K562 (cell line): ENCODE results near the gene HAND2. TPM values are rescaled to one million over a fixed set of nuclear protein-coding genes. Genes with fewer than 3 reads are reported as not detected.

ENCODE experiments used
- BMI1 ChIP-seq: fragments of 150-350 bp; IDR thresholded peaks from 2 replicates; pipeline ENCODE4 v1.6.1; 2014; ENCODE audit warnings: low read length
- E2F3 ChIP-seq: fragments of 250-450 bp; sonication (Bioruptor Pico); IDR thresholded peaks from 2 replicates; pipeline ENCODE4 v1.4.0; 2020; ENCODE audit warnings: mild to moderate bottlenecking
- ESRRB ChIP-seq: fragments of 250-450 bp; sonication (Bioruptor Pico); IDR thresholded peaks from 2 replicates; pipeline ENCODE4 v1.5.0; 2020; ENCODE audit warnings: mild to moderate bottlenecking, moderate library complexity, borderline replicate concordance
- ETV6 ChIP-seq, 3 experiments: fragments of 150-350 bp in 1 of 3; sonication (generic) in 1 of 3; formaldehyde crosslinking in 1 of 3; IDR thresholded peaks; 2 replicates each; pipeline versions ENCODE4 v1.6.1 to v1.8.0; 2014 to 2022; ENCODE audit warnings: borderline replicate concordance in 2 of 3, low read depth in 2 of 3, antibody characterized with exemption in 1 of 3, low read length in 1 of 3, mild to moderate bottlenecking in 1 of 3, missing genetic modification reagents in 1 of 3
- FOS ChIP-seq: IDR thresholded peaks from 3 replicates; pipeline ENCODE4 v1.6.1; 2011; ENCODE audit not compliant: insufficient read length; ENCODE audit errors: extremely low read depth
- FOXJ3 ChIP-seq: sonication (generic); formaldehyde crosslinking; IDR thresholded peaks from 2 replicates; pipeline ENCODE4 v1.4.0; 2020; ENCODE audit warnings: mild to moderate bottlenecking, missing genetic modification reagents
- HDAC1 ChIP-seq, 2 experiments: fragments of 450-650 bp; IDR thresholded peaks; 2 replicates each; pipeline ENCODE4 v1.6.1; 2016 to 2017; ENCODE audit warnings: inconsistent platforms in 1 of 2, mild to moderate bottlenecking in 1 of 2, moderate library complexity in 1 of 2
- HMGN3 ChIP-seq: IDR thresholded peaks from 2 replicates; pipeline ENCODE4 v1.6.1; 2011; ENCODE audit warnings: borderline replicate concordance, low read depth, mild to moderate bottlenecking, mixed read lengths, low read length; ENCODE audit not compliant: insufficient read length; ENCODE audit errors: extremely low read depth
- HOXB6 ChIP-seq: fragments of 250-450 bp; sonication (Bioruptor Pico); IDR thresholded peaks from 2 replicates; pipeline ENCODE4 v1.5.1; 2022; ENCODE audit warnings: mild to moderate bottlenecking, borderline replicate concordance
- KAT7 ChIP-seq: sonication (generic); formaldehyde crosslinking; IDR thresholded peaks from 2 replicates; pipeline ENCODE4 v1.8.0; 2022; ENCODE audit warnings: missing genetic modification reagents, mild to moderate bottlenecking, borderline replicate concordance
- MTF1 ChIP-seq: fragments of 250-450 bp; sonication (Bioruptor Pico); IDR thresholded peaks from 2 replicates; pipeline ENCODE4 v1.9.0; 2021; ENCODE audit warnings: moderate library complexity, mild to moderate bottlenecking, inconsistent platforms, borderline replicate concordance
- PML ChIP-seq: IDR thresholded peaks from 2 replicates; pipeline ENCODE4 v1.6.1; 2012; ENCODE audit warnings: low read length, inconsistent platforms
- POLR2A ChIP-seq: fragments of 450-650 bp; conservative IDR thresholded peaks from 2 replicates; pipeline ENCODE4 v1.6.1; 2016
- SREBF2 ChIP-seq: sonication (generic); formaldehyde crosslinking; IDR thresholded peaks from 2 replicates; pipeline ENCODE4 v1.4.0; 2020; ENCODE audit warnings: mild to moderate bottlenecking, missing genetic modification reagents
- SRSF9 ChIP-seq: fragments of 200-400 bp; formaldehyde crosslinking; IDR thresholded peaks from 2 replicates; pipeline ENCODE4 v1.6.1; 2017; ENCODE audit warnings: low read depth, low read length, borderline replicate concordance
- STAG1 ChIP-seq: sonication (generic); formaldehyde crosslinking; IDR thresholded peaks from 2 replicates; pipeline ENCODE4 v1.5.0; 2020; ENCODE audit warnings: missing genetic modification reagents, borderline replicate concordance
- TBL1XR1 ChIP-seq, 2 experiments: IDR thresholded peaks; 2 replicates each; pipeline ENCODE4 v1.6.1; 2012; ENCODE audit warnings: improper control_type of control experiment in 2 of 2, low read length in 2 of 2, mild to moderate bottlenecking in 1 of 2
- TFE3 ChIP-seq: fragments of 450-650 bp; formaldehyde crosslinking; IDR thresholded peaks from 2 replicates; pipeline ENCODE4 v1.4.0; 2020; ENCODE audit warnings: mild to moderate bottlenecking, mixed read lengths
- USF1 ChIP-seq: sonication (generic); formaldehyde crosslinking; IDR thresholded peaks from 2 replicates; pipeline ENCODE4 v1.9.0; 2022; ENCODE audit warnings: mild to moderate bottlenecking, missing genetic modification reagents
- ZBTB17 ChIP-seq: fragments of 450-650 bp; formaldehyde crosslinking; IDR thresholded peaks from 2 replicates; pipeline ENCODE4 v1.4.0; 2020; ENCODE audit warnings: mild to moderate bottlenecking
- ZBTB43 ChIP-seq: sonication (generic); formaldehyde crosslinking; IDR thresholded peaks from 2 replicates; pipeline ENCODE4 v1.8.0; 2023; ENCODE audit warnings: mild to moderate bottlenecking, missing genetic modification reagents
- ZBTB7A ChIP-seq: IDR thresholded peaks from 2 replicates; pipeline ENCODE4 v1.6.1; 2011; ENCODE audit warnings: low read depth, mild to moderate bottlenecking, low read length, moderate library complexity, borderline replicate concordance; ENCODE audit not compliant: control insufficient read depth
- ZFX ChIP-seq: sonication (generic); formaldehyde crosslinking; IDR thresholded peaks from 2 replicates; pipeline ENCODE4 v1.8.0; 2022; ENCODE audit warnings: mild to moderate bottlenecking, missing genetic modification reagents, moderate library complexity
- ZKSCAN3 ChIP-seq: fragments of 250-450 bp; sonication (Bioruptor Pico); IDR thresholded peaks from 2 replicates; pipeline ENCODE4 v1.4.0; 2020
- ZNF12 ChIP-seq: sonication (generic); formaldehyde crosslinking; IDR thresholded peaks from 2 replicates; pipeline ENCODE4 v1.4.0; 2020; ENCODE audit warnings: mild to moderate bottlenecking, missing genetic modification reagents
- ZNF311 ChIP-seq: fragments of 250-450 bp; sonication (Bioruptor Pico); IDR thresholded peaks from 2 replicates; pipeline ENCODE4 v1.4.0; 2020; ENCODE audit warnings: mild to moderate bottlenecking, moderate library complexity
- polyA plus RNA-seq, 8 experiments: library from polyadenylated mRNA; depleted of rRNA in 4 of 8; stranded (reverse) in 5 of 8; unstranded in 3 of 8; fragments of >200 nt; fragmentation: Nextera tagmentation in 2 of 8; fragmentation: Illumina TruSeq in 1 of 8; extraction: Ambion mirVana in 2 of 8; extraction: Trizol in 1 of 8; gene quantifications; 2 replicates each; pipeline versions ENCODE4 v1.2.1 to v1.2.3, GENCODE V29; 2011 to 2014; ENCODE audit warnings: inconsistent platforms in 1 of 8, missing spikeins in 1 of 8
- total RNA-seq, 7 experiments: library from RNA; depleted of rRNA in 6 of 7; stranded (reverse); fragments of >200 nt in 6 of 7; fragmentation: Illumina TruSeq in 2 of 7; extraction: Trizol in 2 of 7; gene quantifications; 2 replicates each; pipeline versions ENCODE4 v1.2.1 to v1.2.3, GENCODE V29; 2011 to 2021; ENCODE audit warnings: low replicate concordance in 1 of 7

Gene HAND2
- total and polyA plus RNA-seq, 9 of the 15 experiments (the other 6 are each of a cell fraction or from before 2014, with no cell fraction given): 1.7 to 12.8 (median 4.9) TPM

GRCh38 chr4:173522160-173522950 is 7.7 kb downstream of the HAND2 start (continued):
- TF ChIP-seq TBL1XR1 (IDR thresholded peaks at IDR 0.05; ENCODE audit: low read length in 2 of 2) (no peak), FOS (no peak), STAG1 (CRISPR knock-in tag) (no peak), KAT7 (CRISPR knock-in tag) (no peak), ZBTB17 (CRISPR knock-in tag) (no peak), HMGN3 (peak; percentile 59), POLR2A (peak; percentile 32; the same call in 1 of the 2 replicates), ZBTB43 (CRISPR knock-in tag) (no peak), ZNF311 (CRISPR knock-in tag) (no peak), SRSF9 (no peak), TFE3 (CRISPR knock-in tag) (no peak), FOXJ3 (CRISPR knock-in tag) (no peak), HOXB6 (CRISPR knock-in tag) (no peak), SREBF2 (CRISPR knock-in tag) (no peak), PML (0 out of 2 replicates have a peak, but pooled peaks have one; percentile 17), ETV6 (IDR thresholded peaks at IDR 0.05; ENCODE audit: borderline replicate concordance in 1 of 2, low read depth in 2 of 2, low read length in 1 of 2) (no peak), ETV6 (CRISPR knock-in tag; IDR thresholded peaks at IDR 0.05; ENCODE audit: borderline replicate concordance) (no peak), ZFX (no peak), BMI1 (no peak), ZKSCAN3 (CRISPR knock-in tag) (no peak), USF1 (CRISPR knock-in tag) (no peak), HDAC1 (IDR thresholded peaks at IDR 0.05) (no peak), MTF1 (CRISPR knock-in tag) (no peak), ZBTB7A (no peak), ZNF12 (CRISPR knock-in tag) (no peak), ESRRB (CRISPR knock-in tag) (no peak), E2F3 (CRISPR knock-in tag) (0 out of 2 replicates have a peak, but pooled peaks have one; percentile 30)
